HepG2 (cell line): ENCODE results near the gene ATXN2. TPM values are rescaled to one million over a fixed set of nuclear protein-coding genes. Genes with fewer than 3 reads are reported as not detected.

Experiments used
- IKZF1 ChIP-seq: fragments of 450-650 bp; IDR thresholded peaks from 2 replicates; pipeline ENCODE4 v1.7.1; 2016
- JUND ChIP-seq: sonication (generic); formaldehyde crosslinking; IDR thresholded peaks from 2 replicates; pipeline ENCODE4 v1.8.0; 2022; ENCODE audit warnings: mild to moderate bottlenecking, missing genetic modification reagents
- KDM5A ChIP-seq: fragments of 200-600 bp; sonication (generic); IDR thresholded peaks from 2 replicates; pipeline ENCODE4 v1.7.0; 2018; ENCODE audit warnings: antibody characterized with exemption, mild to moderate bottlenecking, low read length, borderline replicate concordance
- MTA3 ChIP-seq: sonication (generic); formaldehyde crosslinking; IDR thresholded peaks from 2 replicates; pipeline ENCODE4 v1.4.0; 2020; ENCODE audit warnings: missing genetic modification reagents
- NFYC ChIP-seq: IDR thresholded peaks from 2 replicates; pipeline ENCODE4 v1.6.1; 2016; ENCODE audit warnings: missing genetic modification reagents, missing compliant biosample characterization
- NR3C1 ChIP-seq: sonication (generic); formaldehyde crosslinking; IDR thresholded peaks from 2 replicates; pipeline ENCODE4 v1.4.0; 2020; ENCODE audit warnings: missing genetic modification reagents
- TBX3 ChIP-seq: fragments of 450-650 bp; IDR thresholded peaks from 2 replicates; pipeline ENCODE4 v1.6.1; 2017; ENCODE audit warnings: antibody characterized with exemption, mild to moderate bottlenecking, inconsistent platforms, borderline replicate concordance
- TOE1 ChIP-seq: sonication (generic); formaldehyde crosslinking; IDR thresholded peaks from 2 replicates; pipeline ENCODE4 v1.4.0; 2020; ENCODE audit warnings: mild to moderate bottlenecking, missing genetic modification reagents
- ZFX ChIP-seq: sonication (generic); formaldehyde crosslinking; IDR thresholded peaks from 2 replicates; pipeline ENCODE4 v1.4.0; 2020; ENCODE audit warnings: mild to moderate bottlenecking, low read depth, missing genetic modification reagents, moderate library complexity
- polyA plus RNA-seq, 8 experiments: library from polyadenylated mRNA; depleted of rRNA in 3 of 8; stranded (reverse) in 7 of 8; unstranded in 1 of 8; fragments of >200 nt; fragmentation: Illumina TruSeq in 4 of 8; extraction: Trizol in 4 of 8; gene quantifications; 2 replicates each; pipeline versions ENCODE4 v1.2.1 to v1.2.3, GENCODE V29; 2011 to 2016; ENCODE audit warnings: low read depth in 4 of 8, missing spikeins in 1 of 8, mixed read lengths in 1 of 8; ENCODE audit not compliant: insufficient read depth in 1 of 8
- total RNA-seq, 5 experiments: library from RNA; depleted of rRNA; stranded (reverse); fragments of >200 nt; fragmentation: Illumina TruSeq; extraction: Trizol; gene quantifications; 2 replicates each; pipeline ENCODE4 v1.2.3, GENCODE V29; 2016; ENCODE audit warnings: low read depth in 1 of 5
- TF ChIP-seq, protein P1 (sequence below): fragments of 450-650 bp; IDR thresholded peaks from 2 replicates; pipeline ENCODE4 v1.6.1; 2016
- TF ChIP-seq, protein P2 (sequence below): sonication (generic); formaldehyde crosslinking; conservative IDR thresholded peaks from 2 replicates; pipeline ENCODE4 v1.4.0; 2020; ENCODE audit warnings: missing genetic modification reagents
- TF ChIP-seq, protein P3 (sequence below): sonication (generic); formaldehyde crosslinking; IDR thresholded peaks from 2 replicates; pipeline ENCODE4 v1.5.0; 2020; ENCODE audit warnings: missing genetic modification reagents
- TF ChIP-seq, protein P4 (sequence below): sonication (generic); formaldehyde crosslinking; IDR thresholded peaks from 2 replicates; pipeline ENCODE4 v1.9.0; 2021; ENCODE audit warnings: missing genetic modification reagents, borderline replicate concordance
- TF ChIP-seq, protein P5 (sequence below): sonication (generic); formaldehyde crosslinking; IDR thresholded peaks from 2 replicates; pipeline ENCODE4 v1.4.0; 2020; ENCODE audit warnings: low read depth, mild to moderate bottlenecking, missing genetic modification reagents
- TF ChIP-seq, protein P6 (sequence below): sonication (generic); formaldehyde crosslinking; IDR thresholded peaks from 2 replicates; pipeline ENCODE4 v1.5.1; 2020; ENCODE audit warnings: missing genetic modification reagents, mild to moderate bottlenecking, borderline replicate concordance
- TF ChIP-seq, protein P7 (sequence below): sonication (generic); formaldehyde crosslinking; IDR thresholded peaks from 2 replicates; pipeline ENCODE4 v1.8.0; 2022; ENCODE audit warnings: missing genetic modification reagents, mild to moderate bottlenecking, borderline replicate concordance

Gene ATXN2
- total and polyA plus RNA-seq, 2 of the 13 experiments (the other 11 are each of a cell fraction or from before 2014, with no cell fraction given), result 18.1 to 27.1 TPM

DNA sequence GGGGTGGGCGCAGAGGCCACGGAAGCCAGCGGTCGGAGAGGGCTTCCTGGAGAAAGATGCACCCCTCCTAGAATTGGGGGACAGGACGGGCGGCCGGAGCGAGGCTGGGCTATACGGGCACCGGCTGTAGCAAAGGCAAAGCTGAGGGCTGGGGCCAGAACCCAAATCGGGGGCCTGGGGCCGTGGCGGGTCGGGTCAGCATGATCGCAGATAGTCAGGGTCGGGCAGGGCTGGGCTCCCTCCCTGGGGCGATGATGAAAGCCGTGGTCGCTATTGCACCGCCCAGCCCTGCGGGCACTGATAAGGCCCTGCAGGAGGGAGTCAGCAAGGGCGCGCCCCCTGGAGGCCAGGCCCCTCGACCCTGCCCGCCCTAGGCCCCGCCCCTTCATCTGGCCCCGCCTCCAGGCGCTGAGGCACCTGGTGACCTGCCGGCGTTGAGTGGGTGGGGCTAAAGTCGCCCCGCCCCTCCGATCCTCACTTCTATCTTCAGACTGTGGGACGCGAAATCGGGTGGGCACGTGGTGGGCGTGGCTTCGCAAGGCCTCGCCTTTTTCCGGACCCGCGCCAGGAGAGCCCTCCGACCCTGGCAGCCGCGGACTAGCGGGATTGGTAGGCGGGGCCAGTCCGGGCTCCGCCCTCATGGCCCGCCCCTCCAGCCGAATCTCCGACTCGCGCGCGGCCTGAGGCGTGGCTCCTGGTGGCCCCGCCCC, 193.8 kb downstream of the ATXN2 start (continued):
- TF ChIP-seq, protein P1, sequence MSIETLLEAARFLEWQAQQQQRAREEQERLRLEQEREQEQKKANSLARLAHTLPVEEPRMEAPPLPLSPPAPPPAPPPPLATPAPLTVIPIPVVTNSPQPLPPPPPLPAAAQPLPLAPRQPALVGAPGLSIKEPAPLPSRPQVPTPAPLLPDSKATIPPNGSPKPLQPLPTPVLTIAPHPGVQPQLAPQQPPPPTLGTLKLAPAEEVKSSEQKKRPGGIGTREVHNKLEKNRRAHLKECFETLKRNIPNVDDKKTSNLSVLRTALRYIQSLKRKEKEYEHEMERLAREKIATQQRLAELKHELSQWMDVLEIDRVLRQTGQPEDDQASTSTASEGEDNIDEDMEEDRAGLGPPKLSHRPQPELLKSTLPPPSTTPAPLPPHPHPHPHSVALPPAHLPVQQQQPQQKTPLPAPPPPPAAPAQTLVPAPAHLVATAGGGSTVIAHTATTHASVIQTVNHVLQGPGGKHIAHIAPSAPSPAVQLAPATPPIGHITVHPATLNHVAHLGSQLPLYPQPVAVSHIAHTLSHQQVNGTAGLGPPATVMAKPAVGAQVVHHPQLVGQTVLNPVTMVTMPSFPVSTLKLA, result peak; percentile 82
- no peak for TF ChIP-seq TOE1 (CRISPR knock-in tag)
- TF ChIP-seq, protein P2, sequence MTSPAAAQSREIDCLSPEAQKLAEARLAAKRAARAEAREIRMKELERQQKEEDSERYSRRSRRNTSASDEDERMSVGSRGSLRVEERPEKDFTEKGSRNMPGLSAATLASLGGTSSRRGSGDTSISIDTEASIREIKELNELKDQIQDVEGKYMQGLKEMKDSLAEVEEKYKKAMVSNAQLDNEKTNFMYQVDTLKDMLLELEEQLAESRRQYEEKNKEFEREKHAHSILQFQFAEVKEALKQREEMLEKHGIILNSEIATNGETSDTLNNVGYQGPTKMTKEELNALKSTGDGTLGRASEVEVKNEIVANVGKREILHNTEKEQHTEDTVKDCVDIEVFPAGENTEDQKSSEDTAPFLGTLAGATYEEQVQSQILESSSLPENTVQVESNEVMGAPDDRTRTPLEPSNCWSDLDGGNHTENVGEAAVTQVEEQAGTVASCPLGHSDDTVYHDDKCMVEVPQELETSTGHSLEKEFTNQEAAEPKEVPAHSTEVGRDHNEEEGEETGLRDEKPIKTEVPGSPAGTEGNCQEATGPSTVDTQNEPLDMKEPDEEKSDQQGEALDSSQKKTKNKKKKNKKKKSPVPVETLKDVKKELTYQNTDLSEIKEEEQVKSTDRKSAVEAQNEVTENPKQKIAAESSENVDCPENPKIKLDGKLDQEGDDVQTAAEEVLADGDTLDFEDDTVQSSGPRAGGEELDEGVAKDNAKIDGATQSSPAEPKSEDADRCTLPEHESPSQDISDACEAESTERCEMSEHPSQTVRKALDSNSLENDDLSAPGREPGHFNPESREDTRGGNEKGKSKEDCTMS (CRISPR knock-in tag), result no peak
- TF ChIP-seq MTA3, result no peak
- TF ChIP-seq, protein P3, sequence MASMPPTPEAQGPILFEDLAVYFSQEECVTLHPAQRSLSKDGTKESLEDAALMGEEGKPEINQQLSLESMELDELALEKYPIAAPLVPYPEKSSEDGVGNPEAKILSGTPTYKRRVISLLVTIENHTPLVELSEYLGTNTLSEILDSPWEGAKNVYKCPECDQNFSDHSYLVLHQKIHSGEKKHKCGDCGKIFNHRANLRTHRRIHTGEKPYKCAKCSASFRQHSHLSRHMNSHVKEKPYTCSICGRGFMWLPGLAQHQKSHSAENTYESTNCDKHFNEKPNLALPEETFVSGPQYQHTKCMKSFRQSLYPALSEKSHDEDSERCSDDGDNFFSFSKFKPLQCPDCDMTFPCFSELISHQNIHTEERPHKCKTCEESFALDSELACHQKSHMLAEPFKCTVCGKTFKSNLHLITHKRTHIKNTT, result no peak
- TF ChIP-seq, protein P4, sequence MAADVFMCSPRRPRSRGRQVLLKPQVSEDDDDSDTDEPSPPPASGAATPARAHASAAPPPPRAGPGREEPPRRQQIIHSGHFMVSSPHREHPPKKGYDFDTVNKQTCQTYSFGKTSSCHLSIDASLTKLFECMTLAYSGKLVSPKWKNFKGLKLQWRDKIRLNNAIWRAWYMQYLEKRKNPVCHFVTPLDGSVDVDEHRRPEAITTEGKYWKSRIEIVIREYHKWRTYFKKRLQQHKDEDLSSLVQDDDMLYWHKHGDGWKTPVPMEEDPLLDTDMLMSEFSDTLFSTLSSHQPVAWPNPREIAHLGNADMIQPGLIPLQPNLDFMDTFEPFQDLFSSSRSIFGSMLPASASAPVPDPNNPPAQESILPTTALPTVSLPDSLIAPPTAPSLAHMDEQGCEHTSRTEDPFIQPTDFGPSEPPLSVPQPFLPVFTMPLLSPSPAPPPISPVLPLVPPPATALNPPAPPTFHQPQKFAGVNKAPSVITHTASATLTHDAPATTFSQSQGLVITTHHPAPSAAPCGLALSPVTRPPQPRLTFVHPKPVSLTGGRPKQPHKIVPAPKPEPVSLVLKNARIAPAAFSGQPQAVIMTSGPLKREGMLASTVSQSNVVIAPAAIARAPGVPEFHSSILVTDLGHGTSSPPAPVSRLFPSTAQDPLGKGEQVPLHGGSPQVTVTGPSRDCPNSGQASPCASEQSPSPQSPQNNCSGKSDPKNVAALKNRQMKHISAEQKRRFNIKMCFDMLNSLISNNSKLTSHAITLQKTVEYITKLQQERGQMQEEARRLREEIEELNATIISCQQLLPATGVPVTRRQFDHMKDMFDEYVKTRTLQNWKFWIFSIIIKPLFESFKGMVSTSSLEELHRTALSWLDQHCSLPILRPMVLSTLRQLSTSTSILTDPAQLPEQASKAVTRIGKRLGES (CRISPR knock-in tag), result no peak
- TF ChIP-seq, protein P5, sequence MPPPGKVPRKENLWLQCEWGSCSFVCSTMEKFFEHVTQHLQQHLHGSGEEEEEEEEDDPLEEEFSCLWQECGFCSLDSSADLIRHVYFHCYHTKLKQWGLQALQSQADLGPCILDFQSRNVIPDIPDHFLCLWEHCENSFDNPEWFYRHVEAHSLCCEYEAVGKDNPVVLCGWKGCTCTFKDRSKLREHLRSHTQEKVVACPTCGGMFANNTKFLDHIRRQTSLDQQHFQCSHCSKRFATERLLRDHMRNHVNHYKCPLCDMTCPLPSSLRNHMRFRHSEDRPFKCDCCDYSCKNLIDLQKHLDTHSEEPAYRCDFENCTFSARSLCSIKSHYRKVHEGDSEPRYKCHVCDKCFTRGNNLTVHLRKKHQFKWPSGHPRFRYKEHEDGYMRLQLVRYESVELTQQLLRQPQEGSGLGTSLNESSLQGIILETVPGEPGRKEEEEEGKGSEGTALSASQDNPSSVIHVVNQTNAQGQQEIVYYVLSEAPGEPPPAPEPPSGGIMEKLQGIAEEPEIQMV (CRISPR knock-in tag), result no peak
- no peak for TF ChIP-seq JUND (CRISPR knock-in tag)
- no peak for TF ChIP-seq IKZF1
- TF ChIP-seq, protein P6, sequence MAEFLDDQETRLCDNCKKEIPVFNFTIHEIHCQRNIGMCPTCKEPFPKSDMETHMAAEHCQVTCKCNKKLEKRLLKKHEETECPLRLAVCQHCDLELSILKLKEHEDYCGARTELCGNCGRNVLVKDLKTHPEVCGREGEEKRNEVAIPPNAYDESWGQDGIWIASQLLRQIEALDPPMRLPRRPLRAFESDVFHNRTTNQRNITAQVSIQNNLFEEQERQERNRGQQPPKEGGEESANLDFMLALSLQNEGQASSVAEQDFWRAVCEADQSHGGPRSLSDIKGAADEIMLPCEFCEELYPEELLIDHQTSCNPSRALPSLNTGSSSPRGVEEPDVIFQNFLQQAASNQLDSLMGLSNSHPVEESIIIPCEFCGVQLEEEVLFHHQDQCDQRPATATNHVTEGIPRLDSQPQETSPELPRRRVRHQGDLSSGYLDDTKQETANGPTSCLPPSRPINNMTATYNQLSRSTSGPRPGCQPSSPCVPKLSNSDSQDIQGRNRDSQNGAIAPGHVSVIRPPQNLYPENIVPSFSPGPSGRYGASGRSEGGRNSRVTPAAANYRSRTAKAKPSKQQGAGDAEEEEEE (CRISPR knock-in tag), result no peak
- no peak for TF ChIP-seq KDM5A
- TF ChIP-seq, protein P7, sequence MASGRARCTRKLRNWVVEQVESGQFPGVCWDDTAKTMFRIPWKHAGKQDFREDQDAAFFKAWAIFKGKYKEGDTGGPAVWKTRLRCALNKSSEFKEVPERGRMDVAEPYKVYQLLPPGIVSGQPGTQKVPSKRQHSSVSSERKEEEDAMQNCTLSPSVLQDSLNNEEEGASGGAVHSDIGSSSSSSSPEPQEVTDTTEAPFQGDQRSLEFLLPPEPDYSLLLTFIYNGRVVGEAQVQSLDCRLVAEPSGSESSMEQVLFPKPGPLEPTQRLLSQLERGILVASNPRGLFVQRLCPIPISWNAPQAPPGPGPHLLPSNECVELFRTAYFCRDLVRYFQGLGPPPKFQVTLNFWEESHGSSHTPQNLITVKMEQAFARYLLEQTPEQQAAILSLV (CRISPR knock-in tag), result no peak
- TF ChIP-seq NR3C1, result no peak
- no peak for TF ChIP-seq TBX3
- TF ChIP-seq NFYC (CRISPR knock-in tag), result no peak; the same call in 1 of the 2 replicates
- TF ChIP-seq ZFX, result peak; percentile 72; the same call in 1 of the 2 replicates
